Raji (cell line): Measurements from ENCODE around the gene PRAMEF1.
"Not testable (repeated sequence)": the region's sequence is repeated elsewhere in the genome, so short reads cannot be mapped to it uniquely, and the experiment has no call there.

Experiments
- POLR2A ChIP-seq: IDR thresholded peaks from 2 replicates; pipeline ENCODE4 v1.6.1; 2011; ENCODE audit warnings: low read depth, low read length, control low read depth; ENCODE audit not compliant: insufficient read depth

Gene PRAMEF1

GRCh38 chr1:12791097-12791496 lies at the start of gene PRAMEF1:
TSS of gene PRAMEF1 (plus strand) at chr1:12791397. CDS start at chr1:12793228, 1,831 bp downstream.
- not testable (repeated sequence) for TF ChIP-seq POLR2A

GRCh38 chr1:12741946-12742345 lies 49.3 kb upstream of the PRAMEF1 start:
- TF ChIP-seq POLR2A, result no peak

- no peak for TF ChIP-seq POLR2A
These were observed 45.8 kb upstream of the PRAMEF1 start for GRCh38 chr1:12745126-12745991.

GRCh38 chr1:12745992-12746323 lies 45.2 kb upstream of the PRAMEF1 start, which contains the start of gene CFAP107:
TSS of gene CFAP107 (plus strand) at chr1:12746200. CDS start at chr1:12746431, 231 bp downstream.
- TF ChIP-seq POLR2A, result no peak

GRCh38 chr1:12748778-12749355 lies 42.3 kb upstream of the PRAMEF1 start:
- no peak for TF ChIP-seq POLR2A

GRCh38 chr1:12754738-12755137 lies 36.5 kb upstream of the PRAMEF1 start:
- TF ChIP-seq POLR2A, result no peak

GRCh38 chr1:12756273-12756672 lies 34.9 kb upstream of the PRAMEF1 start:
- no peak for TF ChIP-seq POLR2A

GRCh38 chr1:12756768-12757413 lies 34.3 kb upstream of the PRAMEF1 start:
- TF ChIP-seq POLR2A, result no peak

GRCh38 chr1:12757836-12758235 lies 33.4 kb upstream of the PRAMEF1 start:
- TF ChIP-seq POLR2A, result no peak

GRCh38 chr1:12760256-12760795 lies 30.9 kb upstream of the PRAMEF1 start:
- no peak for TF ChIP-seq POLR2A

GRCh38 chr1:12761781-12762180 lies 29.4 kb upstream of the PRAMEF1 start:
- TF ChIP-seq POLR2A, result no peak

GRCh38 chr1:12762766-12763165 lies 28.4 kb upstream of the PRAMEF1 start:
- TF ChIP-seq POLR2A, result no peak

- TF ChIP-seq POLR2A, result no peak
These were observed 27.7 kb upstream of the PRAMEF1 start for GRCh38 chr1:12763479-12763878.

- no peak for TF ChIP-seq POLR2A
These were observed 27.2 kb upstream of the PRAMEF1 start for GRCh38 chr1:12764016-12764415.

GRCh38 chr1:12769031-12769430 lies 22.2 kb upstream of the PRAMEF1 start:
- TF ChIP-seq POLR2A, result no peak
